Activated gamma-delta T cell treated with anti-CD3 and anti-CD28 coated beads, Interleukin-2, amount 50 U/mL, for 16 hours (primary cell): ENCODE results near the gene MOCS2.

Source experiments
- DNase-seq: peaks from one replicate; pipeline ENCODE4 v3.0.0-alpha.2; 2020; ENCODE audit warnings: low read depth

The MOCS2 gene

GRCh38 chr5:53092242-53092641 is 17.3 kb downstream of the MOCS2 start:
- no peak for DNase-seq

- no peak for DNase-seq
Measured at GRCh38 chr5:53091289-53091688, 18.3 kb downstream of the MOCS2 start.

GRCh38 chr5:53090229-53090628 is 19.3 kb downstream of the MOCS2 start:
- DNase-seq, result no peak

GRCh38 chr5:53089481-53089991 is 20.0 kb downstream of the MOCS2 start:
- DNase-seq, result no peak

GRCh38 chr5:53087621-53088121 is 21.9 kb downstream of the MOCS2 start:
- DNase-seq, result no peak

- no peak for DNase-seq
Measured at GRCh38 chr5:53087171-53087570, 22.4 kb downstream of the MOCS2 start.

- no peak for DNase-seq
Measured at GRCh38 chr5:53084546-53085255, 24.9 kb downstream of the MOCS2 start.

GRCh38 chr5:53083927-53084326 is 25.6 kb downstream of the MOCS2 start:
- no peak for DNase-seq

- no peak for DNase-seq
Measured at GRCh38 chr5:53080271-53080670, 29.3 kb downstream of the MOCS2 start.

GRCh38 chr5:53076014-53076583 is 33.5 kb downstream of the MOCS2 start:
- no peak for DNase-seq

- DNase-seq, result no peak
Measured at GRCh38 chr5:53073348-53073747, 36.2 kb downstream of the MOCS2 start.

- DNase-seq, result no peak
Measured at GRCh38 chr5:53071738-53072137, 37.8 kb downstream of the MOCS2 start.

- no peak for DNase-seq
Measured at GRCh38 chr5:53071298-53071697, 38.3 kb downstream of the MOCS2 start.

- no peak for DNase-seq
Measured at GRCh38 chr5:53069626-53070025, 39.9 kb downstream of the MOCS2 start.

- no peak for DNase-seq
Measured at GRCh38 chr5:53068291-53068836, 41.2 kb downstream of the MOCS2 start.

- DNase-seq, result no peak
Measured at GRCh38 chr5:53067641-53068040, 41.9 kb downstream of the MOCS2 start.

- DNase-seq, result no peak
Measured at GRCh38 chr5:53066088-53066487, 43.5 kb downstream of the MOCS2 start.

GRCh38 chr5:53063791-53064190 is 45.8 kb downstream of the MOCS2 start:
- DNase-seq, result no peak

- no peak for DNase-seq
Measured at GRCh38 chr5:53063176-53063575, 46.4 kb downstream of the MOCS2 start.

GRCh38 chr5:53059281-53059680 is 50.3 kb downstream of the MOCS2 start:
- DNase-seq, result no peak

GRCh38 chr5:53055365-53055764 is 54.2 kb downstream of the MOCS2 start:
- no peak for DNase-seq

GRCh38 chr5:53053364-53053763 is 56.2 kb downstream of the MOCS2 start:
- no peak for DNase-seq

GRCh38 chr5:53052499-53052898 is 57.1 kb downstream of the MOCS2 start:
- no peak for DNase-seq
